Stimulated activated naive B cell treated with anti-CD40 and anti-IgM and Interleukin-4, amounts not matched to agents 10 μg/mL and 1 μg/mL and 100 μg/mL, for 72 hours (primary cell): ENCODE data around the gene RASGEF1B.

Experiments
- ATAC-seq, 2 donors: fragments of 150-1000 bp; cut with Tn5 transposase; replicated peaks; 2 replicates each; pipeline ENCODE4 v1.10.0; 2021; ENCODE audit warnings: moderate library complexity in 1 of 2
- DNase-seq: peaks from one replicate; pipeline ENCODE4 v3.0.0; 2021
- H3K27ac Mint-ChIP-seq: one replicate; pipeline ENCODE4 v1.8.0; 2022; ENCODE audit warnings: mild to moderate bottlenecking, mixed read lengths
- H3K27me3 Mint-ChIP-seq, 2 donors: one replicate each; pipeline ENCODE4 v1.8.0; 2022; ENCODE audit warnings: mixed read lengths in 2 of 2
- H3K36me3 Mint-ChIP-seq, 2 donors: one replicate each; pipeline ENCODE4 v1.8.0; 2022; ENCODE audit warnings: mixed read lengths in 2 of 2, mild to moderate bottlenecking in 1 of 2
- H3K4me1 Mint-ChIP-seq, 2 donors: one replicate each; pipeline ENCODE4 v1.8.0; 2022; ENCODE audit warnings: mixed read lengths in 2 of 2, mild to moderate bottlenecking in 1 of 2
- H3K4me3 Mint-ChIP-seq, 2 donors: one replicate each; pipeline ENCODE4 v1.8.0; 2022; ENCODE audit warnings: mild to moderate bottlenecking in 2 of 2, mixed read lengths in 2 of 2, moderate library complexity in 1 of 2
- H3K9me3 Mint-ChIP-seq, 2 donors: one replicate each; pipeline ENCODE4 v1.8.0; 2022; ENCODE audit warnings: mixed read lengths in 2 of 2, mild to moderate bottlenecking in 1 of 2

Gene RASGEF1B

DNA sequence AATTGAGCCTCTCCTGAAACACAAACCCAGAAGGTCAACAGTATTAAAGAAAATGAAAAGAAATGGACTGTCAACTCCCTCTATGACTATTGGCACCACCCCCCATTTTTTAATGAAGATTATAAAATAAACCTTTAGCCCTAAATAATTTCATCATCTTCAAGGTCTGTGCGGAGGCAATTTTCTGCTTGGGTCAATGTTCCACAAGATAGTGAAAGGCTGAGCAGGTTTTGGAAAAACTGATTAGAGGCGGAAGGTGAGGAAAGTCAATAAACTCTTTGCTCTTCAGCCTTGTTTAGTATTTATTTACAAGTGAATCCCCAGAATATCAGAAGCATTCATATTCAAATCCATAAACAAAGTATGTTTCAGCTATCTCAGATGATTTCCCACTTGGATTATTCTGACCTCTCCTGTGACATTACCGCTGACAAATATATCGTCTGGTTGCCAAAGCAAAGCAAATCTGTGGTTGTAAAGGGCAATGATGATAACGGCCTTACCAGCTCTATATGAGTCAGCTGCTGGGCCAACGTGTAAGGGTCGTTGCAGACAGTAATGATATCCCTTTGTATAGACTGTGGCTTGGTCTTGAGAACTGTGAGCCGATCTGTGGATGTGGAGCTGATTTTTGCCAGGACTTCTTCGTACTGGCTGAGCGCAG lies 24.0 kb downstream of the RASGEF1B start:
- peaks cover 4 to 7% of the 10 kb centered on the region in 2 donors for H3K4me1 Mint-ChIP-seq
- H3K27me3 Mint-ChIP-seq, result no peaks in the 10 kb centered on the region
- peak overlapping the region; percentile 37 for H3K27ac Mint-ChIP-seq
- DNase-seq, result no peak
- H3K4me3 Mint-ChIP-seq, result no peak overlapping the region
- H3K9me3 Mint-ChIP-seq, result no peaks in the 10 kb centered on the region
- no peak for ATAC-seq
- peaks cover 21 to 51% of the 10 kb centered on the region in 2 donors for H3K36me3 Mint-ChIP-seq

DNA sequence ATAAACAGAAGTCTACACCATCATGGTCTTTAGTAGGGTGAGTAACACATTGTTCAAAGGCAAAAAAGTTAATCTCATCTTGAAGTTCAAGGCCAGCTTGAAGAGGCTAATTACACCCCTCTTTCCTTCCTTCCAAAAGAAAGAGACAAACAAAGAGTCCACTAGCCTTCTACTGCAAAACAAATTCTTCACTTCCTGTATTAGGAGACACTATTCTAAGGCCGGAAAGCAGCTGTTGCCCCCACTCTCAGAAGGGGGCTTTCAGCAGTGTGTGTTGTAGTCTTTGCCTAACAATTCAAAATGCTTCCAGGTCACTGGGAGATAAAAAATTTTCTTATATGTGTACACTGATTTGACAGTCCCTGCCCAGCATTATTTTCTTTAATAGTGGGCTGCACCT lies 25.1 kb downstream of the RASGEF1B start:
- peaks cover 17 to 49% of the 10 kb centered on the region in 2 donors for H3K36me3 Mint-ChIP-seq
- H3K27ac Mint-ChIP-seq, result no peak overlapping the region
- no peaks in the 10 kb centered on the region for H3K27me3 Mint-ChIP-seq
- H3K4me3 Mint-ChIP-seq, result no peak overlapping the region
- no peaks in the 10 kb centered on the region for H3K9me3 Mint-ChIP-seq
- DNase-seq, result no peak
- no peak for ATAC-seq
- no peaks in the 10 kb centered on the region for H3K4me1 Mint-ChIP-seq

DNA sequence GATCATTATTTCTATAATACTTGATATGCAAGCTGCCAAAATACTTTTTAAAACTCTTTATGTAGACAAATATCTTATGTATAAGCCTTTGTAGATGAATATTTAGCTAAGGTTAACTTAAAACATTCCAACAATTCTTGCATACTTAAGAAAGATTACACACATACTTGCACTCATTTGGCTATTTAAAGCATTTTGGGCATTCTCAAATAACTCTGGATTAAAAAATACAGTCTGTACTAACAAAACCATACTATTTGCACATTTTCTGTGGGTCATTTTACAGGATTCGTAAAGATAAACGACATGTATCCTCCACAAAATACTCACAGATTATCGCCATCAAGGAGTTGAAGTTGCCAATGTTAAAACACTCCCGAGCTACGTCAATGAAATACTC lies 26.5 kb downstream of the RASGEF1B start:
- Mint-ChIP-seq H3K27ac (no peak overlapping the region), H3K4me3 (no peak overlapping the region), H3K4me1 (no peaks in the 10 kb centered on the region), H3K9me3 (no peaks in the 10 kb centered on the region), H3K36me3 (peaks cover 16 to 52% of the 10 kb centered on the region in 2 donors), H3K27me3 (no peaks in the 10 kb centered on the region)
- DNase-seq, result no peak
- no peak for ATAC-seq

DNA sequence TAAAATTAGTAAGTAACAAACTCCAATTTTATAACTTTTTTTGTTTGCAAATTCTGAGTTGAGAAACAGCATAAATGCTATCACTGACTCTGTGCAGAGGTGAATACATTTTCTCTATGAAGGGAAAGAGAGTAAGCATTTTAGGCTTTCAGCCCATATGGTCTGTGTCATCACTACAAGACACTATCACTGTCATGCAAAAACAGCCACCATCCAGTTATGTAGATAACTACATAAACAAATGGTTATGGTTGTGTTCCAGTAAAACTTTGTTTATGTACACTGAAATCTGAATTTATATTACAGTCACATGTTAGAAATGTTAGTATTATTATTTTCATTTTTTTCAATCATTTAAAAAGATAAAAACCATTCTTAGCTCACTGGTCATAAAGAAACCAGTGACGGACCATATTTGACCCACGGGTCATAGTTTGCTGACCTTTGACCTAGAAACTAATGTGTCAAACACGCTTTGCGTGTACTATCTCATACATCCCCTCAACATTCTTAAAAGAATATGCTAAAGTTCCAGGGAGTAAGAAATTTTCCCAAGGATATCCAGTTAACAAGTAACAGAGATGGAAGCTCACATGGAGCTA lies 29.1 kb downstream of the RASGEF1B start:
- Mint-ChIP-seq H3K27ac (no peak overlapping the region), H3K4me3 (no peak overlapping the region), H3K27me3 (no peaks in the 10 kb centered on the region), H3K9me3 (no peaks in the 10 kb centered on the region), H3K36me3 (peaks cover 18 to 54% of the 10 kb centered on the region in 2 donors), H3K4me1 (no peaks in the 10 kb centered on the region)
- DNase-seq (no peak), ATAC-seq (no peak)

DNA sequence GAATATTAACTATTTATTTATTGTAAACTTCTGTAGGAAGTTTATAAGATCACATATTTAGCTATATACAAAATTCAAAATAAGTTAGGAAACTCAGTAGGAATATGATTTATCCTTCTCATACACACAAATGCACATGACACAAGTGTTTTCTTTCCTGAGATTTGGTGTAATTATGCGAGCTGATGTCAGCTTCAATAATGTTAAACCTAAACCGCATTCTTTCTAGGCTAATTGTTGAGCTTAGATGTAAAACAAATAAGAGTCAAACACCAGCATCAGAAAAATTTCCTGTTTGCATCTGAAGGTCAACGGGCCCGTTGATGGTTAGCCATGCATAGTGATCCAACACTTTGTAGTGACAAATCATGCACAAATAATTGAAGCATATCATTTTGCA lies 30.8 kb downstream of the RASGEF1B start:
- Mint-ChIP-seq H3K27me3 (no peaks in the 10 kb centered on the region), H3K36me3 (peaks cover 16 to 49% of the 10 kb centered on the region in 2 donors), H3K27ac (no peak overlapping the region), H3K9me3 (no peaks in the 10 kb centered on the region), H3K4me1 (no peaks in the 10 kb centered on the region), H3K4me3 (no peak overlapping the region)
- DNase-seq, result no peak
- ATAC-seq, result no peak

DNA sequence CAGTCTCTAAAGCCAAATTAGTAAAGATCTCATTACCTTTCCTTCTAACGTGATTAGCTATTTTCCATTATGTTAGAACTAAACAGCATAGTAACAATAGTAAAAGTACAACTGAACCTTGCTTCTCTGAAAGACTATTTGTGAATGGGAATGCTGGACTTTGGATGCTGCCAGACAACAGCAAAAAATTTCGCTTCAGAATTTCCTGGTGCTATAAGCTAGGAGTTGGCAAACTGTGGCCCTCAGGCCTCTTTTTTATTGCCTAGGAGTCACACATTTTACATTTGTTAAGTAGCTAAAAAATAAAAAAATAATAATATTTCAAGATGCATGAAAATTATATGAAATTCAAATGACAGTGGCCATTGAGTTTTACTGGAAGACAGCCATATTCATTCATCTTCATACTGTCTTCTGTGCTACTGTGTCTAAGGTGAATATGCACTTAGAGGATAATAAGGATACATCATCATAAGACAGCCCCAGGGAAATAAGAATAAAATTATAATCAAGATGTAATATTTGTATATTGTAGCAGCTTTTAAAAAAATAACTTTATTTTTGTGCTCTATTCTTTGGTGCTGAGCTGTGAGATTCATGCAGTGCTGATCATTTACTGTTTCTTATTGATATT lies 34.6 kb downstream of the RASGEF1B start:
- Mint-ChIP-seq H3K4me3 (no peak overlapping the region), H3K4me1 (no peaks in the 10 kb centered on the region), H3K27me3 (no peaks in the 10 kb centered on the region), H3K9me3 (no peaks in the 10 kb centered on the region), H3K36me3 (peaks cover 17 to 35% of the 10 kb centered on the region in 2 donors), H3K27ac (no peak overlapping the region)
- DNase-seq, result no peak
- no peak for ATAC-seq

DNA sequence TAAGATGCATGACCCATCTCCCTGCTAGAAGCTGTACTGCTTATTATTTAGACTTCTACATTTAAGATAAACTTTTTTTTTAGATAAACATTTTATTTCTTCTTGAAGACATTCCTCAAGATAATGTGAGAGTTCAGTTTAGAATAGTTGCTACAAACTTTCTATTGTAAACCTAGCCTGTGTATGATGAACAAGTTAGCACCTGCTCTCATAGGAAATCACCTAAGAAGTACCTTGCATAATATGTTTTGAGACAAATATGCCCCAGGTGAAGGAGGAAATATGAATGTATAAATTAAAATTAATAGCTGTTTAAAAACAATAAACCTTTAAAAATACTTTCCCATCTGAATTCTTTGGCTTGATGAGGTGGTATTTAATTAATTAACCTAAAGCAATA lies 35.6 kb downstream of the RASGEF1B start:
- H3K27ac Mint-ChIP-seq, result no peak overlapping the region
- no peak overlapping the region for H3K4me3 Mint-ChIP-seq
- no peaks in the 10 kb centered on the region for H3K27me3 Mint-ChIP-seq
- ATAC-seq (no peak), DNase-seq (no peak)
- H3K36me3 Mint-ChIP-seq, result peaks cover 17 to 34% of the 10 kb centered on the region in 2 donors
- H3K4me1 Mint-ChIP-seq, result no peaks in the 10 kb centered on the region
- H3K9me3 Mint-ChIP-seq, result no peaks in the 10 kb centered on the region

DNA sequence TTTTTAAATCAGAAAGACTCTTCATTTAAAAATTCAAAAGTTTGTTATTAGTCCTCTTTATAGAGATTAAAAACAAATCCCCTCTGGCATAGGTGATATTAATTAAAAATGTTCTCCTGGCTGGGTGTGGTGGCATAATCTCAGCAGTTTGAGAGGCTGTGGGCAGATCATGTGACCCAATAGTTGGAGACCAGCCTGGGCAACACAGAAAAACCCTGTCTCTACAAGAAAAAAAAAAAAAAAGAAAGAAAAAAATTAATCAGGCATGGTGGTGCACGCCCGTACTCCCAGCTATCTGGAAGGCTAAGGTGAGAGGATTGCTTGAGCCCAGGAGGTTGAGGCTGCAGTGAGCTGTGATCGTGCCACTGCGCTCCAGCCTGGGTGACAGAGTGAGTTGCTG lies 38.9 kb downstream of the RASGEF1B start:
- no peak overlapping the region for H3K27ac Mint-ChIP-seq

DNA sequence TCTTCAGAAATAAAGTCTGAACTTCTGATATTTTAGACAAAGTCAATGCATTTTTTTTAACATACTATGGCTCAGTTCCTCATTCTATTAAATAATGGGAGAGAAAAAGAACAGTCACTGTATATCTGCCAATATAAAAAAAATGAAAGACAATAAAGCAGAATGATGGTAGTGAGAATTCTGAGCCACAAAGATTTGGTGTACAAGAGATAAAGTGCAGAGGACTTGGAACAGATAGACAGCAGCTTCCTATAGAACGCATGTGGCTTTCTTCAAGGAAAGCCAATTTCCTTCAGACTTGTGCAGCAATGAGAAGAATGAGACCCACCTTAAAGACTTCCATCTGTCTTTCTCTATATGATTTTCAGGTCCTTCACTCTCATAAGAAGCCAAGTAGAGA lies 39.7 kb downstream of the RASGEF1B start:
- H3K36me3 Mint-ChIP-seq, result peaks cover 26 to 40% of the 10 kb centered on the region in 2 donors
- peaks cover 2 to 5% of the 10 kb centered on the region in 2 donors for H3K4me1 Mint-ChIP-seq
- DNase-seq, result no peak
- no peaks in the 10 kb centered on the region for H3K27me3 Mint-ChIP-seq
- H3K27ac Mint-ChIP-seq, result no peak overlapping the region
- no peak for ATAC-seq
- no peak overlapping the region for H3K4me3 Mint-ChIP-seq
- peaks cover 4 to 5% of the 10 kb centered on the region in 2 donors for H3K9me3 Mint-ChIP-seq

More for the DNA sequence above, 38.9 kb downstream of the RASGEF1B start:
- ATAC-seq (no peak), DNase-seq (no peak)
- Mint-ChIP-seq H3K36me3 (peaks cover 26 to 33% of the 10 kb centered on the region in 2 donors), H3K4me3 (no peak overlapping the region), H3K9me3 (peaks cover 4 to 5% of the 10 kb centered on the region in 2 donors), H3K27me3 (no peaks in the 10 kb centered on the region), H3K4me1 (peaks cover 2 to 5% of the 10 kb centered on the region in 2 donors)

DNA sequence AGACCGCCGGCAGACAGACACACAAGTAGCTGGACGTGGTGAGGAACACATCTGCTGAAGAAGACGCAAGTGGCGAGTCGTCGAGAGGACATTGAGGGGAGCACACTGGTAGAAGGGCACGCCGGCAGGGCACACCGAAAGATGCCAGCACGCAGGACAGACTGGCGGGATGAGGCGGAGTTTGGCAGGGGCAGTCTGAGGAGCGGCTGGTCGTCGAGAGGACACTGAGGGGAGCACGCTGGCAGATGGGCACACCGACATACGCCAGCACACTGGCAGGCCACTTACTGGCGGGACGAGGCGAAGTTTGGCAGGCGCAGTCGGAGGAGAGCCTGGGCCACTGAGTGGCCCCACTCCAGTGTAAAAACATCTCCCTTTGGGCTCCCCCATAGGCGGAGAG lies 42.1 kb downstream of the RASGEF1B start:
- no peak for ATAC-seq
- DNase-seq, result no peak
- peaks cover 29 to 48% of the 10 kb centered on the region in 2 donors for H3K36me3 Mint-ChIP-seq
- H3K27me3 Mint-ChIP-seq, result no peaks in the 10 kb centered on the region
- no peak overlapping the region for H3K4me3 Mint-ChIP-seq
- peaks cover 4 to 5% of the 10 kb centered on the region in 2 donors for H3K9me3 Mint-ChIP-seq
- H3K27ac Mint-ChIP-seq, result no peak overlapping the region
- H3K4me1 Mint-ChIP-seq, result peaks cover 2 to 5% of the 10 kb centered on the region in 2 donors

DNA sequence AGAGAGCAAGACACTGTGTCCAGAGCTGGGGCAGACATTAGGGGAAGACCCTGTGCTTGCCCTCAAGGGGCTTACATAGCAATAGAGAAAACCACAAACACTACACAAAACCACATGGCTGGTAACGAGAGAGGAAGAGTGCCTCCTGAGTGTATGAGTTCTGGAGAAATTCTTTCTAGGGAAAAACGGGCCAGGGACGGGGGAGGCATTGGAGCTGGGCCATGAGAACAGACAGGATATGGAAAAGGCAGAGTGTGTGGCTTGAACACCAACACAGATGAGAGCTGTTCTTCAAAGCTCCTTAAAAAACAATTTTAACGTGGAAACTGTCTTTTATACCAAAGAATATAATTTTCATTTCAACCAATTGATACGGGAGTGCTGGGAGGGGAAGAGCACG lies 42.7 kb downstream of the RASGEF1B start:
- Mint-ChIP-seq H3K36me3 (peaks cover 29 to 48% of the 10 kb centered on the region in 2 donors), H3K27ac (peak overlapping the region; percentile 48), H3K4me1 (peaks cover 2 to 7% of the 10 kb centered on the region in 2 donors), H3K9me3 (peaks cover 4 to 5% of the 10 kb centered on the region in 2 donors), H3K27me3 (no peaks in the 10 kb centered on the region), H3K4me3 (no peak overlapping the region)
- ATAC-seq, result no peak
- no peak for DNase-seq

DNA sequence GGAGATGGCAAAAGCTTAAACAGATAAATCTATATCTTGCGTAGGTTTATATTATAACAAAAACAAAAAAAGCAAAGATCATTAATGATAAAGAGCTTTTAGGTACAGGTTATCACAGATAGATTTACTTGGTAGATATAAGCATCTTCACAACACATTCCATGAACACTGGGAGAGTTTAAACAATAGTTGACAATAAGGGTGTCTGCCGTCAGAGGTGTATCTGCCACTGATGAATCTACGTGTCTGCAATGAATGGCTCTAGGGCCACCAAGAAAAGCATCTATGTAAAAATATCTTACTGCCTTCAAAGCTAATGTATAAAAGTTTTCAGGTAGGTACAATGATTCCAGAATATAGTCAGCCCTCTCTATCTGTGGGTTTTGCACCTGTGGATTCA lies 43.7 kb downstream of the RASGEF1B start:
- Mint-ChIP-seq H3K4me1 (peaks cover 2 to 13% of the 10 kb centered on the region in 2 donors), H3K36me3 (peaks cover 26 to 42% of the 10 kb centered on the region in 2 donors), H3K27ac (no peak overlapping the region), H3K4me3 (no peak overlapping the region), H3K9me3 (peaks cover 4 to 5% of the 10 kb centered on the region in 2 donors), H3K27me3 (no peaks in the 10 kb centered on the region)
- DNase-seq, result no peak
- ATAC-seq, result no peak

DNA sequence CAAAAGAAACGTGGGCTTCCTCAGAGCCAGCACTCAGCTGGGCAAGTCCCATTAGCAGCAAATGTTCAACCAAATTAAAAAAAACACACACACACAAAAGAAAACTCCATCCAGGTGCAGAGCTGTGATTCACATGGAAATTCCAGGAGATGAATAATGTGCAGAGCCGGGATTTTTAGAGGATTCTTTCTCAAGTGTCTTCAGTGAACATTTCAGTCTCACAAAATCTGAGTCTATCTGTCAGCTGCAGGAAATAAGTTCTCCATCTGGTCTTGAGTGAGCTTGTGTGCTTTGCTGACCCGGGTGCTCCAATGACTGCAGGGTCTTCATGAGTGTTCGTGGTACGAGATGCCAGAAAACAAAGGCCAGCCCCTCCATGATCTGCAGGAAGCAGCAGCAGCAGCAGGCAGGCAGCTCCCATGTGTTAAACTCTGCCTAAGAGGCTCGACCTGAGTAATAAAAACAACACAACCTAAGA lies 44.3 kb downstream of the RASGEF1B start:
- no peak overlapping the region for H3K27ac Mint-ChIP-seq
- H3K4me1 Mint-ChIP-seq, result peaks cover 4 to 18% of the 10 kb centered on the region in 2 donors
- peaks cover 26 to 41% of the 10 kb centered on the region in 2 donors for H3K36me3 Mint-ChIP-seq
- H3K4me3 Mint-ChIP-seq, result no peak overlapping the region
- no peak for ATAC-seq
- no peak for DNase-seq
- no peaks in the 10 kb centered on the region for H3K27me3 Mint-ChIP-seq
- peaks cover 4 to 5% of the 10 kb centered on the region in 2 donors for H3K9me3 Mint-ChIP-seq

DNA sequence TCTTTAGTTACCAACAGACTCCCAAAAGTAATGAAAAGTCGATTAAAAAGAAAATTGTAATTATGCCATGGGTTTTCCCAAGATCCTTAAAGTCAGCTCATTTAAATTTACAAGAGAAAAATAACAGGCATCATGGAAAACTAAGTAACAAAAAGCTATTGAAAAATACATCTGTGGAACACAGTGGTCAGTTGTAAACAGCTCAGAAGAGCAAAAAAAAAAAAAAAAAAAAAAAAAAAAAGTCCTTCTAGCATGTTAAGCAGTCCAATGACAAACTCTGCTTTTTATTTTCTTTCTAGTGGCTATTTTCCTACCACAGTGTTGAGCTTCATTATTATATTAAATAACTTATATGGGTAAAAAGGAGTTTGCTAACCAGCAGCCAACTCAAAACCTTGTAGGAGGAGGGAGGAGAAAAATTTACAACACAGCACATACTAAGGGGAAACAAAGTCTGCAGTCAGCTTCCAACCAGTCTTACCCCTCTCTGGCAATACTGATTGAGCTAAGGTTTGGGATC lies 44.9 kb downstream of the RASGEF1B start:
- Mint-ChIP-seq H3K36me3 (peaks cover 23 to 36% of the 10 kb centered on the region in 2 donors), H3K27ac (no peak overlapping the region)

More for the DNA sequence above, 44.9 kb downstream of the RASGEF1B start:
- no peak overlapping the region for H3K4me3 Mint-ChIP-seq
- no peaks in the 10 kb centered on the region for H3K27me3 Mint-ChIP-seq
- peaks cover 6 to 20% of the 10 kb centered on the region in 2 donors for H3K4me1 Mint-ChIP-seq
- ATAC-seq (no peak), DNase-seq (no peak)
- H3K9me3 Mint-ChIP-seq, result peaks cover 4 to 5% of the 10 kb centered on the region in 2 donors
